Heart left ventricle (tissue), 13 donors: Measurements from ENCODE around the gene LIX1.
A peak's percentile ranks its signal among the peaks of the same experiment; 100 is the strongest.

Source experiments
- POLR2A ChIP-seq, 2 donors: fragments of 450-650 bp; IDR thresholded peaks; one replicate each; pipeline ENCODE4 v1.6.1; 2017; ENCODE audit warnings: antibody characterized with exemption in 2 of 2, mild to moderate bottlenecking in 2 of 2, moderate library complexity in 2 of 2
- TF ChIP-seq, protein P1 (sequence below), 12 donors: fragments of 200-600 bp; sonication (generic) in 4 of 12; IDR thresholded peaks; one replicate each; pipeline versions ENCODE4 v1.5.0 to v1.8.0; 2018 to 2022; ENCODE audit warnings: antibody characterized with exemption in 12 of 12, mild to moderate bottlenecking in 5 of 12
- donor health status: ischemic (EF 13 %, LVEDD 7.1; RV severe dilation, severe dysfunction).
- donor health status: DM: no; HTN: yes; CAD: no.
- donor health status: DM: no; HTN: no; CAD: no.
- donor health status: ischemic (EF 25% LVEDD 6.9; RV normal size, moderate dysfunction).
- donor health status: ischemic (EF 25% LVEDD 5.7; RV mildly dilated, moderate dysfunction).
- donor health status: ischemic (EF 35%, LVEDD 5.7; RV mildly dilated, moderate dysfunction).
- donor health status: nonischemic (EF 11% LVEDD 7.7; RV severe dilation, severe dysfunction).
- donor health status: DM: yes; HTN: yes; CAD: no.
- donor health status: PGD.
- donor health status: ischemic (EF 29% LVEDD 5.4; RV normal size, mild dysfunction).
- donor health status: nonischemic (EF 23%, LVEDD 6.1; RV moderate dilation, normal function).

GRCh38 chr5:97162045-97162444 lies 19.6 kb upstream of the LIX1 start:
- TF ChIP-seq POLR2A (IDR thresholded peaks at IDR 0.05), result no peak
- TF ChIP-seq, protein P1, sequence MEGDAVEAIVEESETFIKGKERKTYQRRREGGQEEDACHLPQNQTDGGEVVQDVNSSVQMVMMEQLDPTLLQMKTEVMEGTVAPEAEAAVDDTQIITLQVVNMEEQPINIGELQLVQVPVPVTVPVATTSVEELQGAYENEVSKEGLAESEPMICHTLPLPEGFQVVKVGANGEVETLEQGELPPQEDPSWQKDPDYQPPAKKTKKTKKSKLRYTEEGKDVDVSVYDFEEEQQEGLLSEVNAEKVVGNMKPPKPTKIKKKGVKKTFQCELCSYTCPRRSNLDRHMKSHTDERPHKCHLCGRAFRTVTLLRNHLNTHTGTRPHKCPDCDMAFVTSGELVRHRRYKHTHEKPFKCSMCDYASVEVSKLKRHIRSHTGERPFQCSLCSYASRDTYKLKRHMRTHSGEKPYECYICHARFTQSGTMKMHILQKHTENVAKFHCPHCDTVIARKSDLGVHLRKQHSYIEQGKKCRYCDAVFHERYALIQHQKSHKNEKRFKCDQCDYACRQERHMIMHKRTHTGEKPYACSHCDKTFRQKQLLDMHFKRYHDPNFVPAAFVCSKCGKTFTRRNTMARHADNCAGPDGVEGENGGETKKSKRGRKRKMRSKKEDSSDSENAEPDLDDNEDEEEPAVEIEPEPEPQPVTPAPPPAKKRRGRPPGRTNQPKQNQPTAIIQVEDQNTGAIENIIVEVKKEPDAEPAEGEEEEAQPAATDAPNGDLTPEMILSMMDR (IDR thresholded peaks at IDR 0.05), result peak; percentile 81 to 95 (median 89)
